Middle frontal gyrus (tissue), 1 donor: ENCODE results near the gene ST6GALNAC2.
A peak's percentile ranks its signal among the peaks of the same experiment; 100 is the strongest.

Experiments
- DNase-seq: peaks from one replicate; pipeline ENCODE4 v3.0.0-alpha.2; 2015; ENCODE audit warnings: low spot score; ENCODE audit errors: extremely low spot score

ST6GALNAC2 gene

GRCh38 chr17:76556765-76557367, 28.8 kb downstream of the ST6GALNAC2 start:
- no peak for DNase-seq

- no peak for DNase-seq
Observed at GRCh38 chr17:76554131-76554530, 31.5 kb downstream of the ST6GALNAC2 start.

- DNase-seq, result no peak
Observed at GRCh38 chr17:76553178-76553908, 32.3 kb downstream of the ST6GALNAC2 start.

GRCh38 chr17:76551685-76552084, 34.0 kb downstream of the ST6GALNAC2 start:
- DNase-seq, result no peak

- DNase-seq, result no peak
Observed at GRCh38 chr17:76550712-76551615, 34.7 kb downstream of the ST6GALNAC2 start.

GRCh38 chr17:76549539-76549938, 36.1 kb downstream of the ST6GALNAC2 start:
- DNase-seq, result no peak

GRCh38 chr17:76549215-76549518, 36.5 kb downstream of the ST6GALNAC2 start:
- DNase-seq, result no peak

- no peak for DNase-seq
Observed at GRCh38 chr17:76548378-76549214, 37.1 kb downstream of the ST6GALNAC2 start.

- DNase-seq, result no peak
Observed at GRCh38 chr17:76547642-76548202, 37.9 kb downstream of the ST6GALNAC2 start.

- DNase-seq, result peak; percentile 47
Observed at GRCh38 chr17:76547183-76547641, 38.4 kb downstream of the ST6GALNAC2 start.

GRCh38 chr17:76546556-76547182, 39.0 kb downstream of the ST6GALNAC2 start:
- no peak for DNase-seq

GRCh38 chr17:76545918-76546555, 39.6 kb downstream of the ST6GALNAC2 start:
- DNase-seq, result no peak

- no peak for DNase-seq
Observed at GRCh38 chr17:76544546-76545365, 40.9 kb downstream of the ST6GALNAC2 start.

- no peak for DNase-seq
Observed at GRCh38 chr17:76543826-76544545, 41.7 kb downstream of the ST6GALNAC2 start.

- DNase-seq, result no peak
Observed at GRCh38 chr17:76543482-76543825, 42.2 kb downstream of the ST6GALNAC2 start.

- no peak for DNase-seq
Observed at GRCh38 chr17:76542984-76543383, 42.7 kb downstream of the ST6GALNAC2 start.

GRCh38 chr17:76542566-76542971, 43.1 kb downstream of the ST6GALNAC2 start:
- DNase-seq, result no peak

GRCh38 chr17:76541739-76542454, 43.8 kb downstream of the ST6GALNAC2 start:
- no peak for DNase-seq
